ENCODE measurements around the gene A1BG.

The A1BG gene

DNA sequence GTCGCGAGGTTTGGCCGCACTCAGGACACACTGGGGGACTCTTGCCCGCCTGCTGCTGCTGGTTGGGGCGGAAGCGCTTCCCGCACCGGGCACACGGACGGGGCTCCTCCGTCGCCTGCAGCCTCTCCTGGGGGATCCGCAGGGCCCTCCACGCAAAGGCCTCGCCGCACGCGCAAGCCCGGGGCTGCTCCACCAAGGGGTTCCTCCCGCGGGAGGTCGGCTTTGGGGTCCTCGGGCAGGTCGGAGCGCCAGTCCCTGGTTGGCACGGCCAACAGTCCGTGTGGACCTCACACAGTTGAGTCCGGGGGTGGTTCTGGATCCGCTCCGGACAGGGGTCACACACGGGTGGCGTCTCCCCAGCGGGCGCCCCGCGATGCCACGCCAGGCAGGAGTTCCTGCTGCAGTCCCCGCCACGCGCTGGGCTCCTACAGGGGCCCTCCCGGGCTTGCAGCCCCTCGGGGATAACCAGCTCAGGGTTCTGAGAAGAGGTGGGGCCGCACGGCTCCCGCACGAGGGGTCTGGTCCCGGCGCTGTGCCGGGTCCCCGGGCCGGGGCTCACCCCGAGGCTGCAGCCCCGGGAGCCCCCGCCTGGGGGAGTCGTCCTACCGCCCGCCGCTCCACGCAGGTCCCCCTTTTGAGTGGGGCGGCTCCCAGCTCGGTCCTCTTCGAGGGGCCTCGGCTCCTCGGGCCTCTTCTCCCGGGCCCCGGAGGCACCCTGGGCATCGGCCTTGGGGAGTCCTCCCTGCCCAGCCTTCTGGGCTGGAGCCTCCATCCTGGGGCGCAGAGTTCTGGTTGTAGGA is 15.5 kb upstream of the A1BG start:
- H3K9me3 ChIP-seq (ENCODE audit: control insufficient read depth, low read length) = no peaks in the 10 kb centered on the region
- DNase-seq (ENCODE audit: low read depth) = no peak

GRCh38 chr19:58367698-58368454 is 14.6 kb upstream of the A1BG start:
- Histone ChIP-seq H3K9me3 (ENCODE audit: control insufficient read depth, low read length) (no peaks in the 10 kb centered on the region), H3K4me3 (ENCODE audit: low read length) (no peak overlapping the region), H3K36me3 (ENCODE audit: control insufficient read depth, insufficient read depth, low read length, severe bottlenecking) (no peaks in the 10 kb centered on the region), H3K27me3 (replicated peaks; ENCODE audit: control insufficient read depth, insufficient read depth, low read length) (no peaks in the 10 kb centered on the region), H3K9ac (ENCODE audit: low read length) (no peak overlapping the region), H3K4me1 (ENCODE audit: control insufficient read depth, insufficient read depth, low read length) (peaks cover 6% of the 10 kb centered on the region)
- no peak for DNase-seq (ENCODE audit: low read depth)

More for the DNA sequence above, 15.5 kb upstream of the A1BG start:
- Histone ChIP-seq H3K36me3 (ENCODE audit: control insufficient read depth, insufficient read depth, low read length, severe bottlenecking) (no peaks in the 10 kb centered on the region), H3K9ac (ENCODE audit: low read length) (no peak overlapping the region), H3K4me3 (ENCODE audit: low read length) (no peak overlapping the region), H3K4me1 (ENCODE audit: control insufficient read depth, insufficient read depth, low read length) (peaks cover 14% of the 10 kb centered on the region), H3K27me3 (replicated peaks; ENCODE audit: control insufficient read depth, insufficient read depth, low read length) (no peaks in the 10 kb centered on the region)

- Histone ChIP-seq H3K36me3 (ENCODE audit: control insufficient read depth, insufficient read depth, low read length, severe bottlenecking) (no peaks in the 10 kb centered on the region), H3K9ac (ENCODE audit: low read length) (no peak overlapping the region), H3K9me3 (ENCODE audit: control insufficient read depth, low read length) (no peaks in the 10 kb centered on the region), H3K4me3 (ENCODE audit: low read length) (no peak overlapping the region), H3K27me3 (replicated peaks; ENCODE audit: control insufficient read depth, insufficient read depth, low read length) (no peaks in the 10 kb centered on the region), H3K4me1 (ENCODE audit: control insufficient read depth, insufficient read depth, low read length) (peaks cover 3% of the 10 kb centered on the region)
- DNase-seq (ENCODE audit: low read depth) = no peak
Measured at GRCh38 chr19:58366585-58367430, 13.5 kb upstream of the A1BG start.

DNA sequence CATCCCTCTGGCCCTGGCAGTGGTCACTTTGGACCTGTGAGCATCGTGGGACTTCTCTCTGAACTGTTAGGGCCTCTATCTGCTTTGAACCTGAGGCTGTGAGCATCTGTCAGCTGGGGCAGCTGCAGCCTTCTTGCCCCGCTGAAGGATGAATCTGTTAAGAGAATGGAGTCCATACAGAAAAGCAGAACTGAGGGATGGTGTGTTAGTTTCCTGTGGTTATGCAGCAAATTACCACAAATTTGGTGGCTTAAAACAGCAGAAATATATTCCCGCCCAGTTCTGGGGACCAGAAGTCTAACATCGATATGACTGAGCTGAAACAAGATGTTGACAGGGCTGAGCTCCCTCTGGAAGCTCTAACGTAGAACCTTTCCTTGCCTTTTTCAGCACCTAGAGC is 10.9 kb upstream of the A1BG start:
- Histone ChIP-seq H3K9ac (ENCODE audit: low read length) (no peak overlapping the region), H3K36me3 (ENCODE audit: control insufficient read depth, insufficient read depth, low read length, severe bottlenecking) (no peaks in the 10 kb centered on the region), H3K27me3 (replicated peaks; ENCODE audit: control insufficient read depth, insufficient read depth, low read length) (no peaks in the 10 kb centered on the region), H3K9me3 (ENCODE audit: control insufficient read depth, low read length) (no peaks in the 10 kb centered on the region), H3K4me1 (ENCODE audit: control insufficient read depth, insufficient read depth, low read length) (peaks cover 6% of the 10 kb centered on the region), H3K4me3 (ENCODE audit: low read length) (no peak overlapping the region)
- no peak for DNase-seq (ENCODE audit: low read depth)

GRCh38 chr19:58362272-58362994 is 9.1 kb upstream of the A1BG start, which contains the start of gene ZNF497:
Gene ZNF497, minus strand, starts transcription at chr19:58362751. Its CDS starts 5,116 bp downstream, at chr19:58357635.
- Histone ChIP-seq H3K9ac (ENCODE audit: low read length) (peak within 1 kb of the TSS; percentile 99), H3K36me3 (ENCODE audit: control insufficient read depth, insufficient read depth, low read length, severe bottlenecking) (no peaks in the 10 kb centered on the region), H3K4me1 (ENCODE audit: control insufficient read depth, insufficient read depth, low read length) (peaks cover 7% of the 10 kb centered on the region), H3K9me3 (ENCODE audit: control insufficient read depth, low read length) (no peaks in the 10 kb centered on the region), H3K4me3 (ENCODE audit: low read length) (peak within 1 kb of the TSS; percentile 92), H3K27me3 (replicated peaks; ENCODE audit: control insufficient read depth, insufficient read depth, low read length) (no peaks in the 10 kb centered on the region)
- DNase-seq (ENCODE audit: low read depth) = peak; percentile 98

DNA sequence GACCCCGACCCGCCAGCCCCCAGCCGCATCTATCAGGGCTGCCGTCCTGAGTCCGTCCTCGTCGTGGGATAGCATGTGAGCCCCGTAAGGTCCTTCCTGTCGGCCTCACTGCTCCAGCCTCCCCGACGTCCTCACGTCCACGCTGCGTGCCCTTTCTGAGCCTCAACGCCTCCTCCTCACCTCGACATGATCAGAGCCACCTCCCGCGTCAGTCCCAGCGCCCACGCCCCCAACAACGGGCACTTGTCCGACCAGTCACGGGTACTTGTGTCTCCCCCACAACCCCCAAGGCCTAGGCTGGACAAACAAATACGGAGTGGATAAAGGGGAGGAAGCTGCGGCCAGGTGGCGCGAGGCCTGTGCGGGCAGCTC is 8.6 kb upstream of the A1BG start:
- no peak for DNase-seq (ENCODE audit: low read depth)
- Histone ChIP-seq H3K9me3 (ENCODE audit: control insufficient read depth, low read length) (no peaks in the 10 kb centered on the region), H3K4me1 (ENCODE audit: control insufficient read depth, insufficient read depth, low read length) (peaks cover 11% of the 10 kb centered on the region), H3K27me3 (replicated peaks; ENCODE audit: control insufficient read depth, insufficient read depth, low read length) (no peaks in the 10 kb centered on the region), H3K9ac (ENCODE audit: low read length) (peak overlapping the region; percentile 99), H3K4me3 (ENCODE audit: low read length) (peak overlapping the region; percentile 92), H3K36me3 (ENCODE audit: control insufficient read depth, insufficient read depth, low read length, severe bottlenecking) (no peaks in the 10 kb centered on the region)

DNA sequence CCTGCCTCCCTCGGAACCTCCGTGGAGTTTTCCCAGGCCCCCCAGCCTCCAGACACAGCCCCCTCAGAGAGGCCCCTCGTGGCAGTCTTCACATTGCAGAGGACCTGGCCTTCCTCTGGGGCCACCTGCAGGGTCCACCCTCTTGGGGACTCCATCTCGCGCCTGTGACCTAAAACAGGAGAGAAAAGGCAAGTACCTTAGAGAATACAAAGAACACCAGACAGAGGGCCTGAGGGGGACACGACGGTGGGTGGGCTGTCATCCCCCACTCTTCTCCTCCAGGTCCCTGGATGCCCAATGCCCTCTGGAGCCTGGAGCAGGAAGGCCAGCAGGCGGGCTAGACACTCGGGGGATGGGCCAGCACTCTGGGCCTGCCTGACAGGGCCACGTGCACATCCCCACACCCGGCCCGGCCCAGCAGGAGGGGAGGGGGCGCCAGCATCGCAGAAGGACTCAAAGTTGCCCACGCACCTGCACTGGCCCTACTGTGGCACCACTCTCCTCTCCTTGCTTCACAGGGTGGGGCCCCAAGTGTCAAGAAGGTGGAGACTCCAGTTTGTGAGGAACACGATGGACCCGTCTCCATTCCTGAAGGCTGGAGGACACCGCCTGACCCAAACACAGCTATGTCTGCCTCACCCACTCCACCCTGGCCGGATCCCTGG is 4.3 kb upstream of the A1BG start:
- Histone ChIP-seq H3K9ac (ENCODE audit: low read length) (no peak overlapping the region), H3K36me3 (ENCODE audit: control insufficient read depth, insufficient read depth, low read length, severe bottlenecking) (no peaks in the 10 kb centered on the region), H3K27me3 (replicated peaks; ENCODE audit: control insufficient read depth, insufficient read depth, low read length) (no peaks in the 10 kb centered on the region), H3K4me1 (ENCODE audit: control insufficient read depth, insufficient read depth, low read length) (peaks cover 17% of the 10 kb centered on the region), H3K4me3 (ENCODE audit: low read length) (no peak overlapping the region), H3K9me3 (ENCODE audit: control insufficient read depth, low read length) (no peaks in the 10 kb centered on the region)
- DNase-seq (ENCODE audit: low read depth) = no peak

DNA sequence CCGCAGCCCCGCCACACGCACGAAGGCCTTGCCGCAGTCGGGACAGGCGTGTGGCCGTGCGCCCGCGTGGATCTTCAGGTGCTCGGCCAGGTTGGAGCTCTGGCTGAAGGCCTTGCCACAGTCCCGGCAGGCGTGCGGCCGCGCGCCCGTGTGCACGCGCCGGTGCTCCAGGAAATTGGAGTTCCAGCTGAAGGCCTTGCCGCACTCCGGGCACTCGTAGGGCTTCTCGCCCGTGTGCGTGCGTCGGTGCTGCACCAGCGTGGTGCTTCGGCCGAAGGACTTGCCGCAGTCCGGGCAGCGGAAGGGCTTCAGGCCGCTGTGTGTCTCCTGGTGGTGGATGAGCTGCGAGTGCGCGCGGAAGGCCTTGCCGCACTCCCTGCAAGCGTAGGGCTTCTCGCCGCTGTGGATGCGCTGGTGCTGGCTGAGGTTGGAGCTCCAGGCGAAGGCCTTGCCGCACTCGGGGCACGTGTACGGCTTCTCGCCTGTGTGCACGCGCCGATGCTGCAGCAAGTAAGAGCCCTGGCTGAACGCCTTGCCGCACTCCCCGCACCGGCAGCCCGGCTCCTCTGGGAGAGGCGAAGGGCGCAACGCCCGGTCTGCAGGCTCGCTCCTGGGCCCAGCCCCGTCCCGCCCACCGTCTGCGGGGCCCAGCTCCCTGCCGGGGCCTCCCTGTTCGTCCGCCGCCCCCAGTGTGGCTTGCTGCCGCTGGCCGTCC is 3.6 kb upstream of the A1BG start:
- DNase-seq (ENCODE audit: low read depth) = no peak
- no peaks in the 10 kb centered on the region for H3K9me3 ChIP-seq (ENCODE audit: control insufficient read depth, low read length)
- H3K4me3 ChIP-seq (ENCODE audit: low read length) = peak overlapping the region; percentile 47
- no peak overlapping the region for H3K9ac ChIP-seq (ENCODE audit: low read length)
- H3K4me1 ChIP-seq (ENCODE audit: control insufficient read depth, insufficient read depth, low read length) = peaks cover 15% of the 10 kb centered on the region
- H3K36me3 ChIP-seq (ENCODE audit: control insufficient read depth, insufficient read depth, low read length, severe bottlenecking) = no peaks in the 10 kb centered on the region
- no peaks in the 10 kb centered on the region for H3K27me3 ChIP-seq (replicated peaks; ENCODE audit: control insufficient read depth, insufficient read depth, low read length)

- Histone ChIP-seq H3K27me3 (replicated peaks; ENCODE audit: control insufficient read depth, insufficient read depth, low read length) (no peaks in the 10 kb centered on the region), H3K36me3 (ENCODE audit: control insufficient read depth, insufficient read depth, low read length, severe bottlenecking) (no peaks in the 10 kb centered on the region), H3K9me3 (ENCODE audit: control insufficient read depth, low read length) (no peaks in the 10 kb centered on the region), H3K9ac (ENCODE audit: low read length) (no peak overlapping the region), H3K4me3 (ENCODE audit: low read length) (peak overlapping the region; percentile 47), H3K4me1 (ENCODE audit: control insufficient read depth, insufficient read depth, low read length) (peaks cover 11% of the 10 kb centered on the region)
- DNase-seq (ENCODE audit: low read depth) = no peak
Measured at GRCh38 chr19:58355908-58356765, 2.8 kb upstream of the A1BG start.

Data from adipocyte (in vitro differentiated cells).